ENCODE results near the gene ZNF385A. TPM values are rescaled to one million over a fixed set of nuclear protein-coding genes. Genes with fewer than 3 reads are reported as not detected.

Gene ZNF385A
- total and polyA plus RNA-seq, 9 of the 15 experiments (the other 6 are each of a cell fraction or from before 2014, with no cell fraction given): 1.0 to 111 (median 7.7) TPM

GRCh38 chr12:54387114-54387467, 2.6 kb upstream of the ZNF385A start:
- intact Hi-C loops (cut with micrococcal nuclease) (no loop called here), in situ Hi-C loops (cut with MboI) (no loop called here)
- Histone ChIP-seq H2AFZ (ENCODE audit: low read depth, low read length) (no peak overlapping the region), H4K20me1 (replicated peaks; ENCODE audit: control insufficient read depth, insufficient read depth, low read length) (no peaks in the 10 kb centered on the region), H3K4me2 (ENCODE audit: insufficient read depth, low read length) (peak overlapping the region; percentile 88), H3K79me2 (ENCODE audit: control insufficient read depth, insufficient read depth, low read length) (peaks cover 86% of the 10 kb centered on the region), H3K9me3 (replicated peaks; ENCODE audit: control insufficient read depth, insufficient read depth, low read depth, low read length) (no peaks in the 10 kb centered on the region), H3K4me1 (replicated peaks in 1 of 2; ENCODE audit: control insufficient read depth in 2 of 2, insufficient read depth in 2 of 2, low read length in 2 of 2) (peaks cover 70 to 76% of the 10 kb centered on the region in 2 experiments), H3K36me3 (ENCODE audit: control insufficient read depth, insufficient read depth, low read length) (peaks cover 53% of the 10 kb centered on the region), H3K27ac (ENCODE audit: extremely low read depth, low read depth, low read length) (peak overlapping the region; percentile 62; the same call in 2 of the 3 replicates), H3K9ac (ENCODE audit: insufficient read depth in 1 of 2, low read depth in 2 of 2, low read length in 2 of 2) (peak overlapping the region; percentile 27 to 79; a peak in 3 of 4 replicates), H3K9me1 (ENCODE audit: control insufficient read depth, insufficient read depth, low read length) (no peaks in the 10 kb centered on the region), H3K4me3 (0 out of 2 replicates have a peak overlapping the region, but pooled peaks have one; percentile 0), H3K27me3 (ENCODE audit: control insufficient read depth in 2 of 2, insufficient read depth in 2 of 2, low read length in 2 of 2) (no peaks in the 10 kb centered on the region)
- DNase-seq (ENCODE audit: extremely low read depth in 1 of 4, low spot score in 3 of 4) (peak in 2 of 4 experiments; percentile 33 to 53), ATAC-seq (no peak), FAIRE-seq (peak; percentile 37)
- WGBS (ENCODE audit: insufficient coverage, low coverage, missing lambda C conversion rate): 52% methylated on average over 3 of the region's 3 CpGs
- POLR2A ChIA-PET: interaction anchor here (0.6 to 1.3 kb wide), 5 partner anchors 8 to 99 kb away, joined by 3 to 6 read pairs (median 3); no protein-coding TSS in a partner anchor
- CTCF ChIA-PET (ENCODE audit: low intra/inter-chr PET ratio): no interaction called here
- BruUV-seq (replicated peaks): no TSS peak
- TF ChIP-seq TOE1 (IDR thresholded peaks at IDR 0.05; ENCODE audit: borderline replicate concordance) (no peak), TOE1 (CRISPR knock-in tag; IDR thresholded peaks at IDR 0.05; ENCODE audit: borderline replicate concordance, low read depth) (no peak), HDAC2 (IDR thresholded peaks at IDR 0.05) (0 out of 2 replicates have a peak, but pooled peaks have one; percentile 13), ZNF592 (IDR thresholded peaks at IDR 0.05) (peak; percentile 63), POLR2AphosphoS5 (IDR thresholded peaks at IDR 0.05; ENCODE audit: control insufficient read depth, insufficient read depth, low read depth, low read length) (peak; percentile 17; the same call in 1 of the 2 replicates), FOSL1 (tag; conservative IDR thresholded peaks at IDR 0.05) (peak; percentile 73), MEF2D (tag; conservative IDR thresholded peaks at IDR 0.05; ENCODE audit: low read depth) (no peak), ZFPM2 (CRISPR knock-in tag; IDR thresholded peaks at IDR 0.05) (no peak), EGR1 (conservative IDR thresholded peaks at IDR 0.05) (peak; percentile 43), NR2C1 (IDR thresholded peaks at IDR 0.05) (no peak), NR2C1 (tag; IDR thresholded peaks at IDR 0.05) (no peak), CBX5 (IDR thresholded peaks at IDR 0.05; ENCODE audit: borderline replicate concordance, low read depth) (no peak), ZEB2 (IDR thresholded peaks at IDR 0.05) (peak; percentile 36; the same call in 1 of the 2 replicates), ZNF589 (CRISPR knock-in tag; IDR thresholded peaks at IDR 0.05; ENCODE audit: low read depth) (0 out of 2 replicates have a peak, but pooled peaks have one; percentile 33), GATA2 (CRISPR knock-in tag; IDR thresholded peaks at IDR 0.05) (0 out of 2 replicates have a peak, but pooled peaks have one; percentile 41), GATAD2A (IDR thresholded peaks at IDR 0.05) (peak; percentile 76), JUND (IDR thresholded peaks at IDR 0.05; ENCODE audit: borderline replicate concordance, low read depth, low read length) (peak; percentile 33; the same call in 1 of the 2 replicates), JUND (tag; IDR thresholded peaks at IDR 0.05; ENCODE audit: borderline replicate concordance, low read depth, low read length) (peak; percentile 55; the same call in 1 of the 3 replicates), MTA2 (IDR thresholded peaks at IDR 0.05; ENCODE audit: low read depth) (0 out of 2 replicates have a peak, but pooled peaks have one; percentile 20), CTBP1 (IDR thresholded peaks at IDR 0.05; ENCODE audit: borderline replicate concordance) (peak; percentile 34; the same call in 1 of the 2 replicates), SPI1 (IDR thresholded peaks at IDR 0.05; ENCODE audit: borderline replicate concordance, low read depth, low read length) (peak; percentile 52; the same call in 1 of the 2 replicates), NCOA6 (IDR thresholded peaks at IDR 0.05) (no peak), MTA1 (IDR thresholded peaks at IDR 0.05; ENCODE audit: borderline replicate concordance) (0 out of 2 replicates have a peak, but pooled peaks have one; percentile 39)
